Measurements from ENCODE around the gene THAP6. TPM values are rescaled to one million over a fixed set of nuclear protein-coding genes. Genes with fewer than 3 reads are reported as not detected.

The THAP6 gene
- total and polyA plus RNA-seq, 2 of the 8 experiments (the other 6 are each of a cell fraction or from before 2014, with no cell fraction given) = 3.3 to 9.7 TPM

- TF ChIP-seq CBX8 (IDR thresholded peaks at IDR 0.05; ENCODE audit: borderline replicate concordance, low read depth, low read length) (no peak), EP300 (IDR thresholded peaks at IDR 0.05; ENCODE audit: borderline replicate concordance in 1 of 2, low read depth in 2 of 2, low read length in 2 of 2) (no peak), SRF (IDR thresholded peaks at IDR 0.05; ENCODE audit: low read depth, low read length) (no peak), EGR1 (IDR thresholded peaks at IDR 0.05; ENCODE audit: borderline replicate concordance, low read depth, low read length) (no peak), NRF1 (IDR thresholded peaks at IDR 0.05; ENCODE audit: low read depth, low read length) (no peak), GTF2F1 (IDR thresholded peaks at IDR 0.05; ENCODE audit: borderline replicate concordance, low read depth, low read length) (no peak)
Measured at GRCh38 chr4:75514949-75515612, 808 bp downstream of the THAP6 start (continued).
